Measurements from ENCODE around the gene RBM3. TPM values are rescaled to one million over a fixed set of nuclear protein-coding genes. Genes with fewer than 3 reads are reported as not detected.

The RBM3 gene
- total RNA-seq, 1 donor from 2014 or later: 130 TPM

DNA sequence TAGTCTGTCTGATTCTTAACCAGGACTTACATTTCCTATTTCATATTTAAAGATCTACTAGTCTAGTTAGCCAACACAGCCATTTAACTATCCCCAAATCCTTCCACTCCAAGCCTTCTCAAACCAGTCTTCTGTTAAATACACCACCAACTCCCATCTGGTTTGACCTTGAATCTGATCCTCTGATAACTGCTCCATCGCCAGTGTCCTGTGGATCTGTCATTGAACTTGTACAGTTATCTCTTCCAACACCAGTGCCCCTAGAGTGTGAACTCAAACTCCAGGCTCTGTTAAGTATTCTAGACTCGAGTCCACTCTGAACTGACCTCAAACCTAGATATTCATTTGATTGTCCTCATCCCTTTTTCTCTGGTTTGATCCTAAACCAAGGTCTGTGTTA is 37.4 kb downstream of the RBM3 start:
- Mint-ChIP-seq H3K9me3 (peaks cover 17% of the 10 kb centered on the region), H3K36me3 (no peaks in the 10 kb centered on the region), H3K27me3 (ENCODE audit: insufficient read depth, low read depth) (peaks cover 5% of the 10 kb centered on the region), H3K4me3 (no peak overlapping the region), H3K27ac (no peak overlapping the region), H3K4me1 (peaks cover 4% of the 10 kb centered on the region)
- no peaks in the 10 kb centered on the region for H3K36me3 ChIP-seq
- no peak overlapping the region for H2AFZ ChIP-seq (replicated peaks)
- no peak overlapping the region for H3K4me3 ChIP-seq
- H3K9me3 ChIP-seq (ENCODE audit: low read depth): no peaks in the 10 kb centered on the region
- no peak for DNase-seq (ENCODE audit: low spot score)
- no peaks in the 10 kb centered on the region for H3F3A ChIP-seq (ENCODE audit: low read depth)
- no peaks in the 10 kb centered on the region for H3K79me2 ChIP-seq (ENCODE audit: low read depth)
- no peak overlapping the region for H3K9ac ChIP-seq
- H3K4me1 ChIP-seq: no peaks in the 10 kb centered on the region
- no peaks in the 10 kb centered on the region for H3K27me3 ChIP-seq
- H3K27ac ChIP-seq: no peak overlapping the region
- H4K20me1 ChIP-seq (ENCODE audit: low read depth): no peaks in the 10 kb centered on the region
- TF ChIP-seq, protein P1, sequence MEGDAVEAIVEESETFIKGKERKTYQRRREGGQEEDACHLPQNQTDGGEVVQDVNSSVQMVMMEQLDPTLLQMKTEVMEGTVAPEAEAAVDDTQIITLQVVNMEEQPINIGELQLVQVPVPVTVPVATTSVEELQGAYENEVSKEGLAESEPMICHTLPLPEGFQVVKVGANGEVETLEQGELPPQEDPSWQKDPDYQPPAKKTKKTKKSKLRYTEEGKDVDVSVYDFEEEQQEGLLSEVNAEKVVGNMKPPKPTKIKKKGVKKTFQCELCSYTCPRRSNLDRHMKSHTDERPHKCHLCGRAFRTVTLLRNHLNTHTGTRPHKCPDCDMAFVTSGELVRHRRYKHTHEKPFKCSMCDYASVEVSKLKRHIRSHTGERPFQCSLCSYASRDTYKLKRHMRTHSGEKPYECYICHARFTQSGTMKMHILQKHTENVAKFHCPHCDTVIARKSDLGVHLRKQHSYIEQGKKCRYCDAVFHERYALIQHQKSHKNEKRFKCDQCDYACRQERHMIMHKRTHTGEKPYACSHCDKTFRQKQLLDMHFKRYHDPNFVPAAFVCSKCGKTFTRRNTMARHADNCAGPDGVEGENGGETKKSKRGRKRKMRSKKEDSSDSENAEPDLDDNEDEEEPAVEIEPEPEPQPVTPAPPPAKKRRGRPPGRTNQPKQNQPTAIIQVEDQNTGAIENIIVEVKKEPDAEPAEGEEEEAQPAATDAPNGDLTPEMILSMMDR (IDR thresholded peaks at IDR 0.05): no peak
- no peak for TF ChIP-seq EZH2 (IDR thresholded peaks at IDR 0.05)
- no peak for TF ChIP-seq EZH2phosphoT487 (IDR thresholded peaks at IDR 0.05)
- no peak overlapping the region for H3K4me2 ChIP-seq

DNA sequence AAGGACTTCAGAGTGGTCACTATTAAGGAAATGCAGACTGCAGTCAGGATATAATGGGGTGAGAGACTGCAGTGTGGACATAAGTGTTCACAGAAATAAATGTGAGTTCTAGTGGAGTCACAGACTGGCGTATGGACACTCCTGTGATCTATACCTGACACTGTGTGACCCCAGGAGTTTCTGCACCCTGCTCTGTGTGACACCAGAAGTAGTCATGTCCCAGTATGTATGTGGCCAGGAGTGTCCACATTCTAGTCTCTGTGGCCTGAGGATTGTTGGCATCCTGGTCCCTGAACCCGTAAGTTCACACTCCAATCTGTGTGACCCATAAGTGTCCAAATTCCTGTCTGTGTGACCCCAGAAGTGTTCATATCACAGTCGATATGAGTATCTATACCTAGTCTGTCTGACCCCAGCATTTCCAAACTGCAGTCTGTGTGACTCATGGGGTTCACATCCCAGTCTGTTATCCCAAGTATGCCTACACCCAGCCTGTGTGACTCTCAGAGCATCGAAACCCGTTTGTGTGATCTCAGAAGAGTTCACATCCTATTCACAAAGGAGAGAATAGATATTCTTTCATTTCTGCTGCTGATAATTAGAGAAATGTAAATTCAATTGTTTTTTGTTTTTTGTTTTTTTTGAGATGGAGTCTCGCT is 39.3 kb downstream of the RBM3 start:
- no peak for DNase-seq (ENCODE audit: low spot score)
- no peak overlapping the region for H3K4me3 ChIP-seq
- no peak for TF ChIP-seq EZH2 (IDR thresholded peaks at IDR 0.05)
- TF ChIP-seq, protein P1 (IDR thresholded peaks at IDR 0.05): no peak
- TF ChIP-seq EZH2phosphoT487 (IDR thresholded peaks at IDR 0.05): no peak
- H3K27me3 Mint-ChIP-seq (ENCODE audit: insufficient read depth, low read depth): peaks cover 2% of the 10 kb centered on the region
- H3K79me2 ChIP-seq (ENCODE audit: low read depth): no peaks in the 10 kb centered on the region
- no peak overlapping the region for H2AFZ ChIP-seq (replicated peaks)
- no peak overlapping the region for H3K4me3 Mint-ChIP-seq
- H3K27ac Mint-ChIP-seq: no peak overlapping the region
- H3K9me3 ChIP-seq (ENCODE audit: low read depth): no peaks in the 10 kb centered on the region
- no peaks in the 10 kb centered on the region for H3F3A ChIP-seq (ENCODE audit: low read depth)
- no peaks in the 10 kb centered on the region for H3K27me3 ChIP-seq
- no peak overlapping the region for H3K27ac ChIP-seq
- no peaks in the 10 kb centered on the region for H3K36me3 Mint-ChIP-seq
- H3K4me2 ChIP-seq: no peak overlapping the region
- H3K36me3 ChIP-seq: no peaks in the 10 kb centered on the region
- peaks cover 11% of the 10 kb centered on the region for H3K4me1 Mint-ChIP-seq
- H3K9me3 Mint-ChIP-seq: peaks cover 15% of the 10 kb centered on the region
- H4K20me1 ChIP-seq (ENCODE audit: low read depth): no peaks in the 10 kb centered on the region
- H3K4me1 ChIP-seq: no peaks in the 10 kb centered on the region
- H3K9ac ChIP-seq: no peak overlapping the region

DNA sequence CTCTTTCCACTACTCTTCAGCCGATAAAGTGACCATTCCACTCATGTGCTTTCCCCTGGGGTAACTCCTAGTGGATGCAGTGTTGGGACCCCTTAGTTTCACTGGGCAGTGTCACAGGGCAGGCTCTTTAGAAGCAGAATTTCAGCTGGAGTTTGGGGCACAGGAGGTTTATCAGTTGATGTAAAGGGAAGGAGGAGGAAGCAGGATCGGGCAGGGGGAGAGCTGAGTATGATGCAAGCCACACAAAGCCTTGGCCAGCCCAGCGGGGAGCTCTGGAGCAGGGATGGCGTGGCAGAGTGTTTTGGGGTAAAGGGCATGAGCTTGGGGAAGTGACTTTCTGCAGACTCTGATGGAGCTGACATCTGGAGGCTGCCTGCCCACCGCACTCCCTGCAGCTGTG is 42.3 kb downstream of the RBM3 start:
- H3K9me3 Mint-ChIP-seq: peaks cover 16% of the 10 kb centered on the region
- no peak for DNase-seq (ENCODE audit: low spot score)
- Histone ChIP-seq H3K9ac (no peak overlapping the region), H3K4me2 (no peak overlapping the region), H3F3A (ENCODE audit: low read depth) (no peaks in the 10 kb centered on the region), H3K4me1 (no peaks in the 10 kb centered on the region), H3K27me3 (no peaks in the 10 kb centered on the region), H3K79me2 (ENCODE audit: low read depth) (no peaks in the 10 kb centered on the region), H3K27ac (no peak overlapping the region), H3K4me3 (no peak overlapping the region), H3K9me3 (ENCODE audit: low read depth) (no peaks in the 10 kb centered on the region), H2AFZ (replicated peaks) (no peak overlapping the region), H3K36me3 (no peaks in the 10 kb centered on the region), H4K20me1 (ENCODE audit: low read depth) (no peaks in the 10 kb centered on the region)
- no peak overlapping the region for H3K4me3 Mint-ChIP-seq
- TF ChIP-seq EZH2 (IDR thresholded peaks at IDR 0.05): no peak
- no peak for TF ChIP-seq EZH2phosphoT487 (IDR thresholded peaks at IDR 0.05)
- TF ChIP-seq, protein P1 (IDR thresholded peaks at IDR 0.05): no peak
- H3K36me3 Mint-ChIP-seq: no peaks in the 10 kb centered on the region
- peaks cover 2% of the 10 kb centered on the region for H3K27me3 Mint-ChIP-seq (ENCODE audit: insufficient read depth, low read depth)
- H3K27ac Mint-ChIP-seq: no peak overlapping the region
- H3K4me1 Mint-ChIP-seq: peaks cover 11% of the 10 kb centered on the region

Data from neural progenitor cell (in vitro differentiated cells).